ENCODE data around the gene OR6N1.

Gene OR6N1

DNA sequence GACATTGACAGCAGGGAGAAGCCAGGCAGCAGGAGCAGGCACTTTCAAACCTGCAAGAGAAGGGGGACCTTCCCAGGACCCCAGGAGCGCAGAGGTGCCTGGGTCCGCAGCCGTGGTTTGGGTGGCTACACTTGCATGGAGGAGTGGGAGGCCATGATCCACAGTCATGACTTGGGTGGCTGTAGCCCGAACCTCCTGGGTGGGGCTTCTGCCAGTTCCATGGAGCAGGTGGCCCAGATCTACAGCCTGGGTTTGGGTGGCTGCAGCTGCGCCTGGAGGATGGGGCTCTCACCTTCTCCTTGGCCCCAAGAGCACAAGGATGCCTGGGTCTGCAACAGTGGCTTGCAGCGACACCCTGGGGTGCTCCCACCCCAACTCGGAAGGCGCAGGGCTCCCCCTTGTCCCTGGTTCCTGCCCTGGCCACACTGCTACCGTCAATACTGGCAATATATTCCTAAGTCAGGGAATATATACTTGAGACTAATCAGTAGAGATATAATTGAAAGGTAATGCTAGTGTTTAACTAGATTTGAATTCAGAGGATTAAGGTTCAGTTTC lies 19.8 kb downstream of the OR6N1 start:
- no peak for DNase-seq

- DNase-seq, result no peak
Observed at GRCh38 chr1:158735848-158736247, 36.1 kb downstream of the OR6N1 start.

- DNase-seq, result no peak
Observed at GRCh38 chr1:158732524-158732923, 39.5 kb downstream of the OR6N1 start.

DNA sequence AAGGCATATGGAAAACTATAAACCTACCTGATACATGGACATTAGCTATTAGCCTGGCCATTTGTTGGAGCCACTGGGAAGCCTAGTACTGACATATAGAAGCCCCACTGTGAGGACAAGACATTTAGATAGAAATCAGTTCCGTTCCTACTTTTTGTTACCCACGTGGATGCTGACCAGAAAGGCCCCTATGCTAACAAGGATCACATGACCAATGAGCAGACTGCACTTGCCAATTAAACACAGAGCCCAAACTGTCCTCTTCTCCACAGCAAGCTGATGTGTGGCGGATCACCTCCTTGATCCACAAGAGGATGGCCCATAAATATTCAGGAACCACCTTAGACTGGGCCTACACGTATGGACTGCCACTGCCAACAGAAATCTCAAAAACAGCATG lies 40.3 kb downstream of the OR6N1 start:
- no peak for DNase-seq

DNA sequence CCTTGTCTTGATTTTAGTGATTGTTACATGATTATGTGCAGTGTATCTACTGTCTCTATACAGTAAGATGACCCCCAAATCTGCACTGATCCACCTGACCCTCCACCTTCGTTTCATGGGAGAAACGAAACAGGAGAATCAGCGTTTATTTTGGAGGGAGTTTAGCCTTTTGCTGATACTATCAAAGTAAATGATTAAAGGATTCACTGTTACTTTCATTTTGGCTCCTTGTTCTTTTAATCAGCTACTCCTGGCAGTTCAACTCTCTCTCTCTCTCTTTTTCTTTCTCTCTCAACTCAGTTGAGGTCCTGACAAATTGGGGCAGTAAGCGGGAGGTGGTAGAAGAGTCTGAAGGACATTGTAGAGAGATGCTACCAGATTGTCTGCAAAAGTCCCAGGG lies 41.5 kb downstream of the OR6N1 start:
- no peak for DNase-seq

- no peak for DNase-seq
Observed at GRCh38 chr1:158728510-158729225, 43.3 kb downstream of the OR6N1 start.

DNA sequence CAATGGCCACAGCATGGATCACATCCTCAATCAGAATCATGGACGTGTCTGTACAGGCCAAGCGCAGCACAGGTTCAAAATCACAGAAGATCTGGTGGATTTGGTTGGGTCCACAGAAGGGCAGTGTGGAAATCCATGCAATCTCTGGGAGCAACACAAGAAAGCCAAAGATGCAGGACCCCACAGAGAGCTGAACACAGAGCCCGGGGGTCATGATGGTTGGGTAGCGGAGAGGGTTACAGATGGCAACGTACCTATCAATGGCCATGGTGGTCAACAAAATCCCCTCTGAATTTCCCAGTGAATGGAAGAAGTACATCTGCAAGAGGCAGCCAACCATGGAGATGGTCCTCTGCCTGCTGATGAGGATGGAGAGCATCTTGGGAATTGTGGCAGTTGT lies 47.6 kb downstream of the OR6N1 start:
- no peak for DNase-seq

DNA sequence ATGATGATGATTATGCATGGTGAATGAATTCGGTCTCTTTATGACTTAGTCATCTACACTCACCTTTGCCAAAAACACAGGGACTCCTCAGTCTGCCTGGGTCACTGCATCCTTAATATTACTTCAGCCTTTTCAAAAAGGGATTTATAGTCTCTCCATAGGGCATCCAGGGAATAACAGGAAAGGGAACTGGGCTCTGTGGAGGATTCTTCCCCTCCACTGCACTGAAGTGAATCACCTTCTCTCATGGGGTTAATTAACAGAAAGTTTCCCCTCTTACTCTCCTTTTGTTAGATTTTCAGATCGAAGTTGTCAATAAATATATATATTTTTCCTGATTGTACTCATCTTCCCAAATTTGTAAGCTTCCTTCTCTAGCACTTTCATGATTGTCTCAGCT lies 51.4 kb downstream of the OR6N1 start, which contains the start of gene OR6K3:
OR6K3 (minus strand) TSS at position 101 of the 400 bp plus-strand sequence. CDS start 2,605 bp downstream, outside the sequence.
- DNase-seq, result no peak

GRCh38 chr1:158719664-158720063 lies 52.3 kb downstream of the OR6N1 start:
- no peak for DNase-seq

GRCh38 chr1:158717344-158717743 lies 54.7 kb downstream of the OR6N1 start:
- no peak for DNase-seq

DNA sequence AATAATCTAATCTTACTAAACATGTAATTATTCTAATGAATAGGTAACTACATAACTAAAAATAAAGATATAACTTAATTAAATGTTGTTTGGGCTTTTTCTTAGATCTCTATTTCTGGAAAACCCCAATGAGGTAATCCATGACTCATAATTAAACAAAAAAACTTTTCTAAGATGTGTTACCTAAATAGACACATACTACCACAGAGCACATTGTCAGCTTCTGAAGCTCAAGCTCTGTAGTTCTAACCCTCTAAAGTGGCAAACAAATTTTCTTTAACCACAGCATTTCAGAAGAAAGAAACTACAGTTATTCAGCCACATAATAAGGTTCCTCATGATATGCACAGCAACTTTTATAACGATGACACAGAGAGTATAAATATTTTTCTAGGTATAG lies 55.7 kb downstream of the OR6N1 start:
- peak; percentile 38 for DNase-seq

GRCh38 chr1:158714754-158715153 lies 57.2 kb downstream of the OR6N1 start:
- DNase-seq, result no peak

All from inflammatory macrophage treated with lipopolysaccharide for 1 hour (primary cell).